Astrocyte of the hippocampus (primary cell): ENCODE data around the gene FOXO3.
"Not testable (repeated sequence)": the region's sequence is repeated elsewhere in the genome, so short reads cannot be mapped to it uniquely, and the experiment has no call there.

Experiments
- DNase-seq: peaks from one replicate; pipeline ENCODE4 v3.0.0; 2011; ENCODE audit warnings: low read depth, low spot score

The FOXO3 gene

GRCh38 chr6:108682383-108683119, 121.8 kb downstream of the FOXO3 start:
- not testable (repeated sequence) for DNase-seq

- DNase-seq, result not testable (repeated sequence)
Observed at GRCh38 chr6:108683976-108684375, 123.3 kb downstream of the FOXO3 start.

DNA sequence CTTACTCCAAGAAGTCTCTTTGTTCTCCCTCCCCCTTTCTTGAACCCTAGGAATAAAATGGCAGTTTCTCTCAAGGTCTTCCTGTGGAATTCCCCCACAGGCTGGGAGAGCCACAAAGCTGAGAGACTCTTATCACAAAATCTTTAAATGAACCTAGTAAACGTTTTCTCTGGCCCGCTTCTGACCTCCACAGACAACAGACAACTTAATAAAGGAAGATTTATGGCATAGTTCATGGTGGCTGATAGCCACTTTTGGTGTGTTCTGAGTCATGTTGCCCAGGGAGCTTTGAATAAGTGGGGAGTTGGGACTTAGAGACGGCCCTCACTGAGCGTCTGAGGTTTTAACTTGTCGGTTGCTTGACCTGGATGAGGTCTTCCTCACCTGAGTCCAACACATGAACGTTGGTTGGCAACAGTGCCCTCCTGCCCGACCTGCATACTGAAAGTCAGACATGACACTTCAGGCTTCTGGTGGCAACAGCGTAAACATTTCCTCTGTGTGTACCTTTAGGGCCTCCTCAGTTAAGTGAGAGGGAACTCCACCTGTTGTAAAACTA, 124.1 kb downstream of the FOXO3 start:
- peak; percentile 68 for DNase-seq

DNA sequence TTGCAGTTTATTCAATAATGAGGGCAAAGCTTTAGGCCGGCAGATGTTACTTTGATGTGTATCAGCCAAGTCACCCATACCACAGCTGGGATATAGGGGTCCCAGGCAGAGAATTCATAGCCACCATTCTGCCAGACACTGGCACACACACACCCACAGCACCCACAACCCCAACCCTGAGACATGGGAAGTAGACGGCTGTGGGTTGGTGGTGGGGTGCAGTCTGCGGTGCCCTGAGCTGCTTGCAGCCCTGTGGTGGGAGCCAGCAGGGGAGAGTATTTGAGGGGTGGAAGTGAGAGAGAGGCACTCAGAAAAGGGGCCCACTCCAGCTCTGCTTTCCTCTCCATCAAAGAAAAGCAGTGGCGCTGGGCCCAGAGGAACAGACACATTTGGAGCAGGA, 125.3 kb downstream of the FOXO3 start:
- no peak for DNase-seq

GRCh38 chr6:108686896-108687295, 126.2 kb downstream of the FOXO3 start:
- DNase-seq, result no peak

DNA sequence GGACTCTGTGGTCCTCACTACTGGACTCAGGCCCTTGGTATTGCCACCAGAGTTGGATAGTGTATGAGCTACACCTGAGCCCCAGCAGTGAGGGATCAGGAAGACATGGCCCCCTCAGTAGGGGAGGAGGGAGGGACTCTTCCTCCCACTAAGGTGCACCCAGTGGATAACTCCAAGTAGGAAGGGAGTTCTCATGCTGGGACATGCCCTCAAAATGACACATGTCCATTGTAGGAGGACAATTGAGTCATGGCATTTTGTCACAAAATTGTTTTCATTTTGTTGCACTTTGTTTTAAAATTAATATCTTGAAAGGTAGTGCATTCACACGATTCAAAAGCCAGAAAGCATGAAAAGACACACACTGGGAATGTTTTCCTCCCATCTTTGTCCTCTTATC, 127.2 kb downstream of the FOXO3 start:
- DNase-seq, result no peak

DNA sequence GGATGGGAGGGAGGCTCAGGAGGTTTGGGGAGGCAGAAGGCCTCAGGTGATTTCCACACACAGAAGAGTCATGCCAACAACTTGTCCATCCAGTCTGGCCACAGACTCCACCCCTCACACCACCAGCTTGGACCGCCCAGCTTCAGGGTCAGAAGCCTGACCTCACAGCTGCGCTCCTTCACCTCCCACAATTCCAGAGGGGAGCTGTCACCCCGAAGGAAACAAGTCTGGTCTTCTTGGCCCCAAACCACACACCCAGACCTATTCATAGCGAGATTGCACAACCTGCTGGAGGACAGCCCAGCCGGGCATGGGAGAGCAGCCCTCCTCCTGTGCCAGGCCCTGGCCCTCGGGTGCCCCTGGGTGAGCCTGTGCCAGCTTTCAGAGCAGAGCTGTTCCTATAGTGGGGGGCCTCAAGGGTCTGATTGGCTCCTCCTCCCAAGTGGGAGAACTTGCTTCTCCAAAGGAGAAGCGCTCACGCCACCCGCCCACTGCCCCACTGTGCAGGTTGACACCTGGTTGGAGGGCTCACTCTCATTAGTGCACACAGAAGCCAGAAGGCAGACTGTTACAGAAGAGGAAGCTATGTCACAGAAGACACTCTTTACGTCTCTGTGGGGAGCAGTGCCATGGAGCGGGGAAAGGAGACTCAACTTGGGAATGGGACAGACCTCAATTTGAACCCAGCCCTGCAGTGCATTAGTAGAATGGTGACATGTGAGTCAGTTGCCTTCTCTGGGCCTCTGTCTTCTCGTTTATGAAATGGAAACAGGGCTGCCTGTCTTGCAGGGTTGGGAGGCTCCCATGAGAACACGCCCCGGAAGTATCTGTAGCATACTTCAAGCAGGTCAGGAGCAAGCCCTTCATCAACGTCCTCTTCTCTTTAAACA, 128.8 kb downstream of the FOXO3 start:
- DNase-seq, result peak; percentile 49

- no peak for DNase-seq
Observed at GRCh38 chr6:108690326-108691049, 129.8 kb downstream of the FOXO3 start.

DNA sequence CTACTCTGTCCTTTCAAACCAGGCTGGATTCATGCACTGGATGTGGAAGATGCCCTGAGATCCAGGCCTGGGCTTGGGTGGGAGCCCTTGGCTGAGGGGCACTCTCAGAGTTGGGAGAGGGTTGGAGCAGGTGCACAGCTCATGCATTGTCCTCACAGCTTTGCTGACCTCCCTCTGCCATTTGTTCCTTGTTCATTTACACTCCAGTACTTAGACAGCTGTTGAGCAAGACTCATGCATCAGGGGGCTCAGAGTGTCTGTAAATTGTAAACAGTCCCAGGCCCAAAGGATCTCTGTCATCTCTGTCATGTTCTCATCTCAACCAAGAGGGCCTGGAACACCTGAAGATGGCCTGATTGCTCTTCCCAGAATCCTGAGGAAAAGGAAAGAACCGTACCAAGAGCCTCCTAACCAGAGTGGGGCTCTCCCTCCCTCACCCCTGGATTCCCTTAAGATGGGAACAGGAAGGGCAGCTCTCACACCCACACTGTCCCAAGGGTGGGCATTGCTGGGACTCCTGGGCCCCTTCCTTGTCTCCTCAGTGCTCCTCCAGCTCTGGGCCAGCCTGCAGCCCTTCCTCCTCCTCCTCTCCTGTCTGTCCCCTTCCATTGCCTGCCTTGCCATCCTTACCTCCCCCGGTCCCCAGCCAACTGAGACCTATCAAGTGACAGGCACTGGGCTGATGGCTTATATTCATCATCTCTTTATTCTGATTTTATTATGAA, 132.9 kb downstream of the FOXO3 start:
- no peak for DNase-seq

- DNase-seq, result no peak
Observed at GRCh38 chr6:108694816-108695215, 134.1 kb downstream of the FOXO3 start.

DNA sequence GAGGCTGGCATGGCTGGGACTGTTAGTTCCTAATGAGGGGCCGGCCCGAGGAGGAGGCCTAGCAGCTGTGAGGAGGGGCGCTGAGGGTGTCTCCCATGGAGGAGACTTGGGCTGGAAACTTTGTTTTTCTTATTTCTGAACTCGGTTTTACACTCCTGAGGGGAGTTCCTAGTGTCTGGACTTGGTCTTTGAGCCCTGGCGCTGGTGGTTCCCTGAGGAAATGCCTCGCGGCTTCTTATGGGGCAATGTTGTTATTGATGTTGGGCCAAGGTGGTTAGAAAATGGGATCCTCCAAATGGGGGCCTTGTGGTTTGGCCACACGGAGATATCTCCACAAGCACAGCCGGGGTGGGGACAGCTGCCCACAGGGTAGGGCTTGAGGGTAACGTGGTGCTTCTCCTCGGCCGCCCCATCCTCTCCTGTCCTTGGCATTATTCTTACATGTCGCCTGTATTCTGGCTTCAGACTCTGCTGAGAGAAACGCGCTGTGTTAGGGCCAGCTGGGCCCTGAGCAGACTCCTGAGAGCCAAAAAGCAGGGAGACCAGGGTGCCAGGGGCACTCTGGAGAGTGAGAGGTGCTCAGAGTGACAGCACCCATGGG, 136.9 kb downstream of the FOXO3 start:
- DNase-seq, result peak; percentile 32

DNA sequence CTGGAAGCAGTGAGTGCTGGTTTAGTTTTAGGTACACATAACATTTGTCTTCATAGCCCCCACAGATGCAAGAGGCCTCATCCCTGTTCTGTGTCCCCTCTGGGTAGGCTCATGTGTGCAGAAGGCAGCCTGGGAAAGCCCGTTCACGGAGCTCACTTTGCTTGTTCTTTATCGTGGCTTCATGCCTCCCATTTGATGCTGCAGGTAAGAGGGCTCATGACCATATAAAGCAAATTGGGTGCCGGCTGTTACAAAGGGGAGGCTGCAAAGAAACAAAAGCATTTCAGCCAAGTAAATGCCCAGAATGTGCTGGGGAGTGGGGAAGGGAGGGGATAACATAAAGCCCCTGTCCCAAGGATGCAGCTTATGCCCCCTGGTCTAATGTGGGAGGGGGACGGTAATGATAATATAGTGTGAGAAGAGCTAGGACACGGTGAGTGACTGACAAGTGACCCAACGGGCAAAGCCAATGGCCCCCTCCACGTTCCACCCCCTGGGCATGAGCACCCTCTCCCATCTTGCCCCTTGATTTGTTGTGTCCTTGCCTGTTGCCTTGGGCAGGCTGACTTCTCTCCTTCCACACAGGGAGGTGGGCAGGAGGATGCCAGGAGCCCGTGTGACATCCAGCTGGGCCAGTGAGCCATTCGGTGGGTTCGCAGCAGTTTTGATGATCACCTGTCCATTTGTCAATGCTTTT, 138.0 kb downstream of the FOXO3 start:
- DNase-seq, result no peak

GRCh38 chr6:108699290-108700041, 138.7 kb downstream of the FOXO3 start:
- DNase-seq, result no peak

- no peak for DNase-seq
Observed at GRCh38 chr6:108702106-108702851, 141.6 kb downstream of the FOXO3 start.

- no peak for DNase-seq
Observed at GRCh38 chr6:108706649-108707048, 145.9 kb downstream of the FOXO3 start.

GRCh38 chr6:108707328-108707976, 146.7 kb downstream of the FOXO3 start:
- DNase-seq, result no peak

GRCh38 chr6:108710030-108710429, 149.3 kb downstream of the FOXO3 start:
- DNase-seq, result no peak

- no peak for DNase-seq
Observed at GRCh38 chr6:108710551-108710950, 149.8 kb downstream of the FOXO3 start.
